ENCODE results near the gene GPLD1.

GPLD1 gene

DNA sequence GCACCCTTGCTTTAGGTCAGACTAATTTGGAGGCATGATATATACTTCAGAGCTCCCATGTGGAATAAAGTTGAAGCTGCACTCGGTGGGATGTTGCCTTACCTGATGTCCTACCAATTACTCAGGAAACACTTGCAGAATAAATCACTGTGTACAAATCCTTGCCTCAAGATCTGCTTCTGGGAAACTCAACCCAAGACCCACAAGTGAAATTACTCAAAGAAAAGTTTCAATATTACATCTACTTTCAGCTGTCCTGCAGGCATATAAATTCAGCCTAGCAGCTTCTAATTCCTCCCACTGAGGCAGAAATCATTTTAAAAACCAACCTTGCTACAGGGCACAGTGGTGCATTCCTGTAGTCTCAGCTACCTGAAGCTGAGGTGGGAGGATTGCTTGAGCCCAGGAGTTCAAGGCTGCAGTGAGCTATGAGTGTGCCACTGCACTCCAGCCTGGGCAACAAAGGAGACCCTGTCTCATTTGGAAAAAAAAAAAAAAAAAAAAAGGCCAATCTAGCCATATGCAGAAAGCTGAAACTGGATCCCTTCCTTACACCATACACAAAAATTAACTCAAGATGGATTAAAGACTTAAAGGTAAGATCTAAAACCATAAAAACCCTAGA is 110.8 kb downstream of the GPLD1 start:
- DNase-seq, result no peak
